Measurements from ENCODE around the gene MTAP.

- TF ChIP-seq POLR2A (IDR thresholded peaks at IDR 0.05): no peak
- no peak for TF ChIP-seq CTCF (IDR thresholded peaks at IDR 0.05)
Measured at GRCh38 chr9:21936161-21936560, 133.7 kb downstream of the MTAP start.
